Lung (tissue), 12 donors: ENCODE results near the gene POLDIP3. TPM values are rescaled to one million over a fixed set of nuclear protein-coding genes. Genes with fewer than 3 reads are reported as not detected.

Source experiments
- ATAC-seq: fragments of 200-7000 bp; cut with Tn5 transposase; one replicate; pipeline ENCODE4 v1.9.1; 2020; ENCODE audit warnings: moderate number of reproducible peaks; ENCODE audit not compliant: insufficient read depth, low FRiP score
- DNase-seq, 3 donors: peaks; one replicate each; pipeline ENCODE4 v3.0.0-alpha.2; 2013 to 2017
- H3K27ac ChIP-seq, 2 donors: one replicate each; pipeline ENCODE4 v1.5.1; 2013; ENCODE audit warnings: mild to moderate bottlenecking in 2 of 2, moderate library complexity in 2 of 2, control low read depth in 1 of 2, inconsistent platforms in 1 of 2, low read depth in 1 of 2, low read length in 1 of 2
- H3K27me3 ChIP-seq, 3 donors: one replicate each; pipeline ENCODE4 v1.5.1; 2013; ENCODE audit warnings: low read length in 2 of 3; ENCODE audit not compliant: control insufficient read depth in 3 of 3, insufficient read depth in 3 of 3
- H3K36me3 ChIP-seq, 4 donors: one replicate each; pipeline ENCODE4 v1.5.1; 2013; ENCODE audit warnings: low read length in 4 of 4, mild to moderate bottlenecking in 1 of 4, moderate library complexity in 1 of 4; ENCODE audit not compliant: control insufficient read depth in 4 of 4, insufficient read depth in 4 of 4
- H3K4me1 ChIP-seq, 5 donors: one replicate each; pipeline ENCODE4 v1.5.1; 2013; ENCODE audit warnings: low read length in 5 of 5, mild to moderate bottlenecking in 2 of 5, moderate library complexity in 1 of 5; ENCODE audit not compliant: control insufficient read depth in 5 of 5, insufficient read depth in 5 of 5
- H3K4me3 ChIP-seq: one replicate; pipeline ENCODE4 v1.5.1; 2013; ENCODE audit warnings: mild to moderate bottlenecking, control low read depth, moderate library complexity
- H3K9ac ChIP-seq, 2 donors: one replicate each; pipeline ENCODE4 v1.5.1; 2013; ENCODE audit warnings: low read length in 2 of 2, control low read depth in 1 of 2; ENCODE audit not compliant: insufficient read depth in 1 of 2
- H3K9me3 ChIP-seq, 4 donors: one replicate each; pipeline ENCODE4 v1.5.1; 2013; ENCODE audit warnings: low read length in 3 of 4, mild to moderate bottlenecking in 1 of 4, moderate library complexity in 1 of 4; ENCODE audit not compliant: control insufficient read depth in 4 of 4, insufficient read depth in 3 of 4
- CTCF ChIP-seq: IDR thresholded peaks from 2 replicates; pipeline ENCODE4 v1.5.1; 2012; ENCODE audit warnings: mild to moderate bottlenecking; ENCODE audit errors: control extremely low read depth, extremely low read depth
- WGBS, 2 donors: extraction: QIAGEN DNeasy Blood & Tissue Kit; methylation state at CpG; one replicate each; pipeline ENCODE4 v1.1.7; 2013; 5-methylcytosine and 5-hydroxymethylcytosine counted together
- polyA plus RNA-seq, 2 donors: library from polyadenylated mRNA; stranded (reverse); fragments of 200-250 nt; gene quantifications; one replicate each; pipeline ENCODE4 v1.2.1, GENCODE V29; 2013
- total RNA-seq, 2 donors: library from RNA; depleted of rRNA in 1 of 2; stranded (reverse); fragments of >200 nt in 1 of 2; gene quantifications; one replicate each; pipeline ENCODE4 v1.2.1, GENCODE V29; 2014 to 2021
- donor health status: control.
- donor health status: control.
- donor health status: Bipolar disorder and iron deficiency.
- donor health status: healthy.
- donor health status: DM: yes; HTN: yes; CAD: no.

POLDIP3 gene
- total and polyA plus RNA-seq, 4 donors = 20.5 to 62.1 (median 42.7) TPM

GRCh38 chr22:42641801-42642413 lies 27.2 kb upstream of the POLDIP3 start:
- WGBS, 2 donors = 84 to 94% methylated on average over 9 of the region's 9 CpGs
- peaks cover 14 to 49% (median 25%) of the 10 kb centered on the region in 5 donors for H3K4me1 ChIP-seq
- no peaks in the 10 kb centered on the region for H3K9me3 ChIP-seq
- H3K36me3 ChIP-seq = peaks cover 0 to 4% (median 2%) of the 10 kb centered on the region in 4 donors
- ATAC-seq (no peak), DNase-seq (no peak)
- no peak overlapping the region for H3K27ac ChIP-seq
- TF ChIP-seq CTCF = no peak
- H3K4me3 ChIP-seq = no peak overlapping the region
- H3K9ac ChIP-seq = no peak overlapping the region
- H3K27me3 ChIP-seq = no peaks in the 10 kb centered on the region

- WGBS, 2 donors = 86 to 87% methylated on average over 9 of the region's 9 CpGs
- H3K9ac ChIP-seq = no peak overlapping the region
These were observed 25.0 kb upstream of the POLDIP3 start for GRCh38 chr22:42639541-42640241.

GRCh38 chr22:42637555-42637954 lies 22.9 kb upstream of the POLDIP3 start:
- ATAC-seq (no peak), DNase-seq (peak in 1 of 3 donors; percentile 7)
- Histone ChIP-seq H3K9me3 (no peaks in the 10 kb centered on the region), H3K4me1 (peaks cover 0 to 14% (median 0%) of the 10 kb centered on the region in 5 donors), H3K9ac (no peak overlapping the region), H3K27ac (no peak overlapping the region), H3K4me3 (no peak overlapping the region), H3K36me3 (peaks cover 0 to 14% (median 10%) of the 10 kb centered on the region in 4 donors), H3K27me3 (no peaks in the 10 kb centered on the region)
- 95 to 96% methylated on average over 12 of the region's 12 CpGs for WGBS, 2 donors
- TF ChIP-seq CTCF = no peak

More at GRCh38 chr22:42639541-42640241, 25.0 kb upstream of the POLDIP3 start:
- H3K4me1 ChIP-seq = peaks cover 9 to 31% (median 15%) of the 10 kb centered on the region in 5 donors
- DNase-seq (peak in 1 of 3 donors; percentile 12), ATAC-seq (no peak)
- no peaks in the 10 kb centered on the region for H3K27me3 ChIP-seq
- no peak overlapping the region for H3K27ac ChIP-seq
- no peaks in the 10 kb centered on the region for H3K9me3 ChIP-seq
- TF ChIP-seq CTCF = no peak
- H3K36me3 ChIP-seq = peaks cover 0 to 7% (median 4%) of the 10 kb centered on the region in 4 donors
- H3K4me3 ChIP-seq = no peak overlapping the region
